ENCODE data around the gene ISG20L2. TPM values are rescaled to one million over a fixed set of nuclear protein-coding genes. Genes with fewer than 3 reads are reported as not detected.

Gene ISG20L2
- total RNA-seq, 2 experiments from 2014 or later = 40.6 to 44.5 TPM

- no peak for TF ChIP-seq CTCF (IDR thresholded peaks at IDR 0.05)
- ChIA-PET POLR2A (interaction anchor here (0.7 kb wide), 2 partner anchors 33 to 382 kb away, joined by 3 read pairs; no protein-coding TSS in a partner anchor), CTCF (interaction anchor here (0.9 to 9.2 kb wide), 7 partner anchors 16 to 179 kb away, joined by 3 to 91 read pairs (median 4); partner anchors contain the start of genes ISG20L2 and METTL25B)
- Mint-ChIP-seq H3K4me3 (no peak overlapping the region), H3K27me3 (no peaks in the 10 kb centered on the region), H3K27ac (no peak overlapping the region), H3K36me3 (ENCODE audit: low read depth) (peaks cover 2% of the 10 kb centered on the region), H3K4me1 (ENCODE audit: low read depth) (peaks cover 16% of the 10 kb centered on the region), H3K9me3 (no peaks in the 10 kb centered on the region)
- DNase-seq (no peak), ATAC-seq (no peak)
- intact Hi-C loops (cut with micrococcal nuclease) = no loop called here
Observed at GRCh38 chr1:156711011-156711817, 17.4 kb downstream of the ISG20L2 start.

- Mint-ChIP-seq H3K4me3 (no peak overlapping the region), H3K36me3 (ENCODE audit: low read depth) (no peaks in the 10 kb centered on the region), H3K9me3 (no peaks in the 10 kb centered on the region), H3K4me1 (ENCODE audit: low read depth) (peaks cover 27% of the 10 kb centered on the region), H3K27ac (no peak overlapping the region), H3K27me3 (peaks cover 5% of the 10 kb centered on the region)
- TF ChIP-seq CTCF (IDR thresholded peaks at IDR 0.05) = no peak
- intact Hi-C loops (cut with micrococcal nuclease) = no loop called here
- ChIA-PET POLR2A (no interaction called here), CTCF (interaction anchor here (1.1 to 13.0 kb wide), 4 partner anchors 17 to 150 kb away, joined by 3 to 271 read pairs (median 82); partner anchors contain the start of genes ISG20L2 and METTL25B)
- no peak for DNase-seq
- ATAC-seq = no peak
Observed at GRCh38 chr1:156709757-156710489, 18.6 kb downstream of the ISG20L2 start.

GRCh38 chr1:156709031-156709430, 19.5 kb downstream of the ISG20L2 start:
- intact Hi-C loops (cut with micrococcal nuclease) = no loop called here
- no peak overlapping the region for H3K4me3 Mint-ChIP-seq
- no peak overlapping the region for H3K27ac Mint-ChIP-seq
- ChIA-PET CTCF (interaction anchor here (0.9 to 13.0 kb wide), 3 partner anchors 17 to 183 kb away, joined by 3 to 271 read pairs (median 108); partner anchors contain the start of genes ISG20L2 and METTL25B), POLR2A (interaction anchor here (1.1 kb wide), 1 partner anchor 13 kb away, joined by 3 read pairs; no protein-coding TSS in a partner anchor)
- no peak for TF ChIP-seq CTCF (IDR thresholded peaks at IDR 0.05)
- no peak for ATAC-seq
- H3K4me1 Mint-ChIP-seq (ENCODE audit: low read depth) = peaks cover 32% of the 10 kb centered on the region
- peaks cover 10% of the 10 kb centered on the region for H3K27me3 Mint-ChIP-seq
- H3K36me3 Mint-ChIP-seq (ENCODE audit: low read depth) = no peaks in the 10 kb centered on the region
- H3K9me3 Mint-ChIP-seq = no peaks in the 10 kb centered on the region
- DNase-seq = no peak

- TF ChIP-seq CTCF (IDR thresholded peaks at IDR 0.05) = no peak
- ATAC-seq (no peak), DNase-seq (no peak)
- Mint-ChIP-seq H3K4me3 (no peak overlapping the region), H3K4me1 (ENCODE audit: low read depth) (peaks cover 34% of the 10 kb centered on the region), H3K27me3 (peaks cover 17% of the 10 kb centered on the region), H3K9me3 (no peaks in the 10 kb centered on the region), H3K27ac (no peak overlapping the region), H3K36me3 (ENCODE audit: low read depth) (no peaks in the 10 kb centered on the region)
- ChIA-PET POLR2A (interaction anchor here (0.9 to 1.1 kb wide), 2 partner anchors 8 to 13 kb away, joined by 3 to 4 read pairs; no protein-coding TSS in a partner anchor), CTCF (interaction anchor here (0.9 to 13.0 kb wide), 10 partner anchors 16 to 184 kb away, joined by 3 to 271 read pairs (median 9); partner anchors contain the start of genes INSRR, ISG20L2 and METTL25B)
- intact Hi-C loops (cut with micrococcal nuclease) = no loop called here
Observed at GRCh38 chr1:156708218-156708661, 20.3 kb downstream of the ISG20L2 start.
